B cell (primary cell): ENCODE measurements around the gene NME3. TPM values are rescaled to one million over a fixed set of nuclear protein-coding genes. Genes with fewer than 3 reads are reported as not detected.

Experiments used
- ATAC-seq: fragments of 200-7000 bp; cut with Tn5 transposase; one replicate; pipeline ENCODE4 v1.10.0; 2021; ENCODE audit warnings: low read depth, mild to moderate bottlenecking, moderate number of reproducible peaks, moderate library complexity
- CTCF ChIA-PET: fragments of 350-600 bp; sonication (Branson Sonifier 250); formaldehyde crosslinking; loops from one replicate; lab custom pipeline; 2021; ENCODE audit warnings: antibody characterized with exemption, inconsistent platforms; lab: Charles Lee
- POLR2A ChIA-PET: fragments of 350-600 bp; sonication (Branson Sonifier 250); formaldehyde crosslinking; loops from one replicate; lab custom pipeline; 2021; ENCODE audit warnings: antibody characterized with exemption; lab: Charles Lee
- DNase-seq: peaks from one replicate; pipeline ENCODE4 v3.0.0; 2013
- H2AFZ ChIP-seq: 2 replicates; pipeline ENCODE4 v1.6.1; 2012; ENCODE audit warnings: mild to moderate bottlenecking, low read depth, low read length; ENCODE audit not compliant: insufficient read depth, poor library complexity, severe bottlenecking
- H3K27ac ChIP-seq, 2 donors: 1 replicate in 1 of 2; 2 replicates in 1 of 2; pipeline ENCODE4 v1.5.1; 2012 to 2013; ENCODE audit warnings: low read length in 2 of 2, mild to moderate bottlenecking in 2 of 2, moderate library complexity in 1 of 2
- H3K27me3 ChIP-seq, 4 experiments: fragments of 200-600 bp in 1 of 4; sonication (generic) in 1 of 4; replicated peaks in 1 of 4; 1 replicate in 2 of 4; 2 replicates in 2 of 4; pipeline versions ENCODE4 v1.6.1 to v1.7.0; 2013 to 2016; ENCODE audit warnings: low read length in 3 of 4, mild to moderate bottlenecking in 2 of 4, mixed read lengths in 1 of 4, moderate library complexity in 1 of 4; ENCODE audit not compliant: insufficient read depth in 4 of 4, control insufficient read depth in 3 of 4; ENCODE audit errors: control extremely low read depth in 1 of 4
- H3K36me3 ChIP-seq, 2 experiments: replicated peaks in 1 of 2; 1 replicate in 1 of 2; 2 replicates in 1 of 2; pipeline versions ENCODE4 v1.6.1 to v1.7.1; 2013; ENCODE audit warnings: low read length in 1 of 2; ENCODE audit not compliant: insufficient read depth in 2 of 2, control insufficient read depth in 1 of 2; ENCODE audit errors: control extremely low read depth in 1 of 2, extremely low read depth in 1 of 2
- H3K4me1 ChIP-seq, 2 donors: fragments of 200-600 bp in 1 of 2; sonication (generic) in 1 of 2; 1 replicate in 1 of 2; 2 replicates in 1 of 2; pipeline versions ENCODE4 v1.5.1 to v1.6.1; 2013 to 2017; ENCODE audit warnings: low read length in 2 of 2; ENCODE audit not compliant: control insufficient read depth in 2 of 2, insufficient read depth in 2 of 2
- H3K4me2 ChIP-seq: replicated peaks from 2 replicates; pipeline ENCODE3; 2012; ENCODE audit warnings: mild to moderate bottlenecking, low read depth, low read length; ENCODE audit not compliant: poor library complexity, severe bottlenecking
- H3K4me3 ChIP-seq, 5 experiments: fragments of 200-600 bp in 1 of 5; sonication (generic) in 1 of 5; 1 replicate in 3 of 5; 2 replicates in 2 of 5; pipeline versions ENCODE4 v1.5.1 to v1.7.0; 2011 to 2016; ENCODE audit warnings: low read length in 4 of 5, mild to moderate bottlenecking in 4 of 5, low read depth in 2 of 5, control low read depth in 1 of 5, moderate library complexity in 1 of 5; ENCODE audit not compliant: insufficient read depth in 1 of 5; ENCODE audit errors: control extremely low read depth in 1 of 5, extremely low read depth in 1 of 5
- H3K79me2 ChIP-seq: fragments of 200-600 bp; sonication (generic); one replicate; pipeline ENCODE4 v1.6.0; 2016; ENCODE audit warnings: low read length; ENCODE audit not compliant: control insufficient read depth, insufficient read depth
- H3K9ac ChIP-seq: fragments of 200-600 bp; sonication (generic); 2 replicates; pipeline ENCODE4 v1.6.1; 2017; ENCODE audit warnings: mild to moderate bottlenecking, low read length, moderate library complexity
- H3K9me3 ChIP-seq, 3 donors: one replicate each; pipeline versions ENCODE4 v1.6.1 to v1.7.1; 2013; ENCODE audit warnings: low read length in 2 of 3; ENCODE audit not compliant: control insufficient read depth in 2 of 3, insufficient read depth in 1 of 3; ENCODE audit errors: control extremely low read depth in 1 of 3
- H4K20me1 ChIP-seq: 2 replicates; pipeline ENCODE4 v1.6.0; 2012; ENCODE audit warnings: mild to moderate bottlenecking, low read length; ENCODE audit not compliant: insufficient read depth, control insufficient read depth, poor library complexity, severe bottlenecking
- H3K27ac Mint-ChIP-seq: one replicate; pipeline ENCODE4 v1.8.0; 2021; ENCODE audit warnings: mixed read lengths
- H3K27me3 Mint-ChIP-seq: one replicate; pipeline ENCODE4 v1.8.0; 2021; ENCODE audit warnings: mixed read lengths
- H3K4me1 Mint-ChIP-seq: one replicate; pipeline ENCODE4 v1.8.0; 2021; ENCODE audit warnings: mixed read lengths
- H3K4me3 Mint-ChIP-seq: one replicate; pipeline ENCODE4 v1.8.0; 2021; ENCODE audit warnings: mixed read lengths
- H3K9me3 Mint-ChIP-seq: one replicate; pipeline ENCODE4 v1.8.0; 2022; ENCODE audit warnings: mixed read lengths; ENCODE audit not compliant: insufficient read depth
- EZH2 ChIP-seq: IDR thresholded peaks from 2 replicates; pipeline ENCODE4 v1.6.1; 2012; ENCODE audit warnings: borderline replicate concordance, low read depth, mild to moderate bottlenecking, moderate library complexity, low read length; ENCODE audit not compliant: insufficient read depth, poor library complexity, severe bottlenecking
- WGBS: methylation state at CpG from one replicate; pipeline ENCODE4 v1.1.5; 2013; ENCODE audit warnings: missing lambda C conversion rate; ENCODE audit not compliant: insufficient coverage; 5-methylcytosine and 5-hydroxymethylcytosine counted together
- intact Hi-C: fragments of 100-400 bp; cut with micrococcal nuclease; formaldehyde crosslinking; loops from one replicate; pipeline ENCODE4 v1.10.0; 2022
- polyA plus RNA-seq: library from polyadenylated mRNA; depleted of rRNA; stranded (reverse); fragments of >200 nt; gene quantifications from 2 replicates; pipeline ENCODE4 v1.2.3, GENCODE V29; 2012
- total RNA-seq, 2 donors: library from RNA; stranded (reverse); fragments of 120-200 nt in 1 of 2; gene quantifications; 1 replicate in 1 of 2; 2 replicates in 1 of 2; pipeline versions ENCODE4 v1.2.3 to v1.2.4, GENCODE V29; 2013 to 2022
- TF ChIP-seq, protein P1 (sequence below): fragments of 200-600 bp; IDR thresholded peaks from one replicate; pipeline ENCODE4 v1.8.0; 2022; ENCODE audit warnings: antibody characterized with exemption, mild to moderate bottlenecking

The NME3 gene
- total and polyA plus RNA-seq, 2 donors (not counting 1 experiment from before 2014, with no cell fraction given): 63.2 to 150 TPM

DNA sequence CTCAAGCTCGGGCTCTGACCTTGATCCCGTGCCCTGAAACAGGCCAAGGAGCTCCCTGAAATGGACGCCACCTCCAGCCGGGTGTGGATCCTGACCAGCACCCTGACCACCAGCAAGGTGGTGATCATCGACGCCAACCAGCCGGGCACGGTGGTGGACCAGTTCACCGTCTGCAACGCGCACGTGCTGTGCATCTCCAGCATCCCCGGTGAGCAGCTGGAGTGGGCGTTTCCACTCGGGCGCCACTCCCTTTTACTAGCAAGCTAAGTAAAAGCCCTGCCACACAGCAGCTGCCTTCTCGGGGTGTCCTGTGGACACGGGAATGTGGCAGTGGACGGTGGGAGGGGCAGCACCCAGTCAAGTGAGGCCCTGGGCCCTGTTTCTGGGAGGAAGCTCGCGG is 6.4 kb downstream of the NME3 start:
- Histone ChIP-seq H3K79me2 (no peaks in the 10 kb centered on the region), H3K4me3 (no peak overlapping the region), H3K4me1 (peaks cover 0 to under 1% of the 10 kb centered on the region in 2 donors), H3K9ac (no peak overlapping the region), H4K20me1 (peaks cover 11% of the 10 kb centered on the region), H3K27me3 (no peaks in the 10 kb centered on the region), H3K27ac (no peak overlapping the region), H3K4me2 (no peak overlapping the region), H3K9me3 (peaks cover 0 to 4% (median 0%) of the 10 kb centered on the region in 3 donors), H2AFZ (no peak overlapping the region), H3K36me3 (peaks cover 0 to 77% of the 10 kb centered on the region in 2 experiments)
- intact Hi-C loops: no loop called here
- no peak for DNase-seq
- Mint-ChIP-seq H3K27me3 (no peaks in the 10 kb centered on the region), H3K27ac (no peak overlapping the region), H3K4me3 (no peak overlapping the region), H3K4me1 (peaks cover under 1% of the 10 kb centered on the region), H3K9me3 (no peaks in the 10 kb centered on the region)
- POLR2A ChIA-PET: no interaction called here
- WGBS: 93% methylated on average over 19 of the region's 21 CpGs
- ATAC-seq: no peak
- TF ChIP-seq, protein P1, sequence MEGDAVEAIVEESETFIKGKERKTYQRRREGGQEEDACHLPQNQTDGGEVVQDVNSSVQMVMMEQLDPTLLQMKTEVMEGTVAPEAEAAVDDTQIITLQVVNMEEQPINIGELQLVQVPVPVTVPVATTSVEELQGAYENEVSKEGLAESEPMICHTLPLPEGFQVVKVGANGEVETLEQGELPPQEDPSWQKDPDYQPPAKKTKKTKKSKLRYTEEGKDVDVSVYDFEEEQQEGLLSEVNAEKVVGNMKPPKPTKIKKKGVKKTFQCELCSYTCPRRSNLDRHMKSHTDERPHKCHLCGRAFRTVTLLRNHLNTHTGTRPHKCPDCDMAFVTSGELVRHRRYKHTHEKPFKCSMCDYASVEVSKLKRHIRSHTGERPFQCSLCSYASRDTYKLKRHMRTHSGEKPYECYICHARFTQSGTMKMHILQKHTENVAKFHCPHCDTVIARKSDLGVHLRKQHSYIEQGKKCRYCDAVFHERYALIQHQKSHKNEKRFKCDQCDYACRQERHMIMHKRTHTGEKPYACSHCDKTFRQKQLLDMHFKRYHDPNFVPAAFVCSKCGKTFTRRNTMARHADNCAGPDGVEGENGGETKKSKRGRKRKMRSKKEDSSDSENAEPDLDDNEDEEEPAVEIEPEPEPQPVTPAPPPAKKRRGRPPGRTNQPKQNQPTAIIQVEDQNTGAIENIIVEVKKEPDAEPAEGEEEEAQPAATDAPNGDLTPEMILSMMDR: no peak
- no peak for TF ChIP-seq EZH2
- CTCF ChIA-PET: interaction anchor here (0.9 kb wide), 1 partner anchor 59 kb away, joined by 5 read pairs; the partner anchor contains the start of gene MAPK8IP3

DNA sequence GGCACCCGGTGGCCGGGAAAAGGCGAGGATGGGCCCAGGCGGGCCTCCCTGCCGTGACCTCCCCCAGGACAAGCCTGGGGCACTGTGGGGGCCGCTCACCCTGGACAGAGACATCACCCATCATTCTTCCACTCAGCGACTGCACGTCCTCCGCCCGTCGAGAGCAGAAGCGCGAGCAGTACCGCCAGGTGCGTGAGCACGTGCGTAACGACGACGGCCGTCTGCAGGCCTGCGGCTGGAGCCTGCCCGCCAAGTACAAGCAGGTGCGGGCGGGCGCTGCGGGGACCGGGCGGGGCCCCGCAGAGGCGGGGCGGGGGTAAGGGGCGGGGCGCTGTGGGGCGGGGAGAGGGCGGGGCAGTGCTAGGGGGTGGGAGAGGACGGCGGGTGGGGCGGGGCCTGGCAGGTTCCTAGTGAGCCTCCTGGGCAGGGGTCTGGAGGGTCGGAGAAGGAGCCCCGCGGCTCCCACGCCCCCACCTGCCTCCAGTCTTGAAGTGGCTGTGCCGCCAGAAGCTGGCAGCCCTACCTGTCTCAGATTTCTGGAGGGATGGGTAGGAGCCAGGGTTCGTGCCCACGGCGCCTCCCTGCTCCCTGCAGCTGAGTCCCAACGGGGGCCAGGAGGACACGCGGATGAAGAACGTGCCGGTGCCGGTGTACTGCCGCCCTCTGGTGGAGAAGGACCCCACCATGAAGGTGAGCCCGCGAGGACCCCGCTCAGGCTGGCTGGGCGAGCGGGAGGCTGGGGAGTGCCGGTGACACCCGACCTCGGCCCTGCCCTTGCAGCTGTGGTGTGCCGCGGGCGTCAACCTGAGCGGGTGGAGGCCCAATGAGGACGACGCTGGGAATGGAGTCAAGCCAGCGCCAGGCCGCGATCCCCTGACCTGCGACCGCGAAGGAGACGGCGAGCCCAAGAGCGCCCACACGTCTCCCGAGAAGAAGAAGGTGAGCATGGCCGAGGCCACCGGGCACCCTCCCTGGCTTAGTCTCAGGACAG is 7.5 kb downstream of the NME3 start:
- DNase-seq (no peak), ATAC-seq (no peak)
- Histone ChIP-seq H4K20me1 (peaks cover 4% of the 10 kb centered on the region), H3K9me3 (peaks cover 0 to 4% (median 0%) of the 10 kb centered on the region in 3 donors), H3K27ac (no peak overlapping the region), H3K79me2 (no peaks in the 10 kb centered on the region), H2AFZ (no peak overlapping the region), H3K4me3 (no peak overlapping the region), H3K36me3 (peaks cover 0 to 80% of the 10 kb centered on the region in 2 experiments), H3K9ac (no peak overlapping the region), H3K27me3 (no peaks in the 10 kb centered on the region), H3K4me1 (no peaks in the 10 kb centered on the region), H3K4me2 (no peak overlapping the region)
- Mint-ChIP-seq H3K4me3 (no peak overlapping the region), H3K27me3 (no peaks in the 10 kb centered on the region), H3K4me1 (no peaks in the 10 kb centered on the region), H3K27ac (no peak overlapping the region), H3K9me3 (no peaks in the 10 kb centered on the region)
- intact Hi-C loops: no loop called here
- ChIA-PET CTCF (no interaction called here), POLR2A (no interaction called here)
- WGBS: 95% methylated on average over 55 of the region's 81 CpGs
- TF ChIP-seq, protein P1: no peak
- no peak for TF ChIP-seq EZH2
